SK-N-SH (cell line): ENCODE data around the gene GHRH. TPM values are rescaled to one million over a fixed set of nuclear protein-coding genes. Genes with fewer than 3 reads are reported as not detected.

ENCODE experiments used
- CTCF ChIA-PET: fragments of 300-600, 350-600 bp; formaldehyde crosslinking; extraction: SDS; loops from one replicate; lab custom pipeline; 2021; lab: Yijun Ruan, JAX
- POLR2A ChIA-PET: fragments of 350-600 bp; sonication (Branson Sonifier 250); formaldehyde crosslinking; extraction: SDS; loops from one replicate; lab custom pipeline; 2020; ENCODE audit warnings: antibody characterized with exemption, inconsistent platforms; lab: Yijun Ruan, JAX
- DNase-seq: peaks from one replicate; pipeline ENCODE4 v3.0.0; 2012
- H2AFZ ChIP-seq: fragments of 200-600 bp; sonication (generic); 2 replicates; pipeline ENCODE4 v1.8.1; 2016; ENCODE audit warnings: antibody characterized with exemption, mild to moderate bottlenecking, low read depth
- H3F3A ChIP-seq: fragments of 200-600 bp; sonication (generic); replicated peaks from 2 replicates; pipeline ENCODE3; 2016; ENCODE audit warnings: antibody characterized with exemption, mild to moderate bottlenecking; ENCODE audit not compliant: insufficient read depth
- H3K27ac ChIP-seq, 2 experiments: fragments of 200-500 bp in 1 of 2; fragments of 200-600 bp in 1 of 2; sonication (Bioruptor generic) in 1 of 2; sonication (generic), shearing (Covaris generic) in 1 of 2; 2 replicates each; pipeline versions ENCODE4 v1.5.1 to v1.6.1; 2014 to 2016; ENCODE audit warnings: low read depth in 2 of 2, inconsistent platforms in 1 of 2, low read length in 1 of 2, mild to moderate bottlenecking in 1 of 2, mixed read lengths in 1 of 2
- H3K27me3 ChIP-seq: fragments of 200-600 bp; sonication (generic), shearing (Covaris generic); 2 replicates; pipeline ENCODE4 v1.6.1; 2016; ENCODE audit warnings: mixed run types; ENCODE audit not compliant: insufficient read depth
- H3K36me3 ChIP-seq, 2 experiments: fragments of 200-500 bp in 1 of 2; fragments of 200-600 bp in 1 of 2; sonication (Bioruptor generic) in 1 of 2; sonication (generic) in 1 of 2; replicated peaks in 1 of 2; 2 replicates each; pipeline versions ENCODE3 to v1.5.1; 2014 to 2016; ENCODE audit warnings: low read length in 1 of 2, mild to moderate bottlenecking in 1 of 2; ENCODE audit not compliant: insufficient read depth in 2 of 2, control insufficient read depth in 1 of 2
- H3K4me1 ChIP-seq, 2 experiments: fragments of 200-500 bp in 1 of 2; fragments of 200-600 bp in 1 of 2; sonication (Bioruptor generic) in 1 of 2; sonication (generic), shearing (Covaris generic) in 1 of 2; 2 replicates each; pipeline versions ENCODE4 v1.5.1 to v1.6.1; 2014 to 2016; ENCODE audit warnings: low read depth in 1 of 2, low read length in 1 of 2, mixed run types in 1 of 2; ENCODE audit not compliant: insufficient read depth in 2 of 2, control insufficient read depth in 1 of 2
- H3K4me2 ChIP-seq: fragments of 200-600 bp; sonication (generic), shearing (Covaris generic); 2 replicates; pipeline ENCODE4 v1.6.1; 2017; ENCODE audit warnings: mixed run types
- H3K4me3 ChIP-seq, 2 experiments: fragments of 200-500 bp in 1 of 2; fragments of 200-600 bp in 1 of 2; sonication (Bioruptor generic) in 1 of 2; sonication (generic), shearing (Covaris generic) in 1 of 2; 2 replicates each; pipeline versions ENCODE4 v1.5.1 to v1.8.1; 2014 to 2016; ENCODE audit warnings: low read depth in 2 of 2, inconsistent platforms in 1 of 2, low read length in 1 of 2, mild to moderate bottlenecking in 1 of 2, mixed read lengths in 1 of 2, moderate library complexity in 1 of 2
- H3K79me2 ChIP-seq: fragments of 200-600 bp; sonication (generic); 2 replicates; pipeline ENCODE4 v1.8.1; 2017; ENCODE audit warnings: mild to moderate bottlenecking; ENCODE audit not compliant: insufficient read depth
- H3K9ac ChIP-seq: fragments of 200-600 bp; sonication (generic); 2 replicates; pipeline ENCODE4 v1.6.1; 2017; ENCODE audit warnings: mixed run types
- H3K9me2 ChIP-seq: fragments of 200-600 bp; sonication (generic); 2 replicates; pipeline ENCODE4 v1.6.1; 2017; ENCODE audit warnings: mixed run types
- H3K9me3 ChIP-seq: fragments of 200-600 bp; sonication (generic); 2 replicates; pipeline ENCODE4 v1.6.1; 2017; ENCODE audit warnings: mixed run types, mild to moderate bottlenecking, moderate library complexity
- H4K20me1 ChIP-seq: fragments of 200-600 bp; sonication (generic); 2 replicates; pipeline ENCODE4 v1.6.1; 2017; ENCODE audit warnings: mild to moderate bottlenecking, mixed run types; ENCODE audit not compliant: insufficient read depth
- ELF1 ChIP-seq: IDR thresholded peaks from 2 replicates; pipeline ENCODE4 v1.4.0; 2012
- FOSL2 ChIP-seq: IDR thresholded peaks from 2 replicates; pipeline ENCODE4 v1.4.0; 2012; ENCODE audit warnings: low read depth, mild to moderate bottlenecking, moderate library complexity, borderline replicate concordance
- FOXM1 ChIP-seq: IDR thresholded peaks from 2 replicates; pipeline ENCODE4 v1.4.0; 2012; ENCODE audit warnings: low read depth, mild to moderate bottlenecking
- IRF3 ChIP-seq: fragments of 150-350 bp; IDR thresholded peaks from 2 replicates; pipeline ENCODE4 v1.6.1; 2016; ENCODE audit warnings: mild to moderate bottlenecking, low read depth, low read length
- MAX ChIP-seq: IDR thresholded peaks from 2 replicates; pipeline ENCODE4 v1.4.0; 2012; ENCODE audit warnings: low read depth
- MXI1 ChIP-seq: IDR thresholded peaks from 2 replicates; pipeline ENCODE4 v1.6.1; 2012; ENCODE audit warnings: mild to moderate bottlenecking, low read depth, low read length, improper control_type of control experiment
- NFIC ChIP-seq: IDR thresholded peaks from 2 replicates; pipeline ENCODE4 v1.4.0; 2012; ENCODE audit warnings: borderline replicate concordance
- PBX3 ChIP-seq: IDR thresholded peaks from 2 replicates; pipeline ENCODE4; 2012
- RAD21 ChIP-seq: IDR thresholded peaks from 2 replicates; pipeline ENCODE4 v1.6.1; 2012; ENCODE audit warnings: mild to moderate bottlenecking, low read length
- REST ChIP-seq: IDR thresholded peaks from 2 replicates; pipeline ENCODE4 v1.6.1; 2012; ENCODE audit warnings: mild to moderate bottlenecking, low read depth, low read length, moderate library complexity
- RFX5 ChIP-seq: IDR thresholded peaks from 2 replicates; pipeline ENCODE4 v1.6.1; 2012; ENCODE audit warnings: mild to moderate bottlenecking, improper control_type of control experiment, low read length
- RXRA ChIP-seq: IDR thresholded peaks from 2 replicates; pipeline ENCODE4 v1.4.0; 2012; ENCODE audit warnings: low read depth, mild to moderate bottlenecking, borderline replicate concordance
- SIN3A ChIP-seq: IDR thresholded peaks from 2 replicates; pipeline ENCODE4 v1.6.1; 2012; ENCODE audit warnings: low read depth, mild to moderate bottlenecking, low read length, moderate library complexity, borderline replicate concordance
- TAF1 ChIP-seq: IDR thresholded peaks from 2 replicates; pipeline ENCODE4 v1.6.1; 2012; ENCODE audit warnings: low read depth, mild to moderate bottlenecking, low read length, moderate library complexity, borderline replicate concordance
- TCF12 ChIP-seq: IDR thresholded peaks from 2 replicates; pipeline ENCODE4 v1.4.0; 2012
- TEAD4 ChIP-seq: IDR thresholded peaks from 2 replicates; pipeline ENCODE4 v1.4.0; 2012; ENCODE audit warnings: mild to moderate bottlenecking, borderline replicate concordance; ENCODE audit not compliant: insufficient read depth
- USF2 ChIP-seq: fragments of 150-350 bp; IDR thresholded peaks from 2 replicates; pipeline ENCODE4 v1.6.1; 2017; ENCODE audit warnings: antibody characterized with exemption, low read length, low read depth, borderline replicate concordance
- WGBS: methylation state at CpG from one replicate; pipeline ENCODE4 v1.1.6; 2017; ENCODE audit warnings: low lambda C conversion rate; 5-methylcytosine and 5-hydroxymethylcytosine counted together
- polyA plus RNA-seq, 3 experiments: library from polyadenylated mRNA; depleted of rRNA; stranded (reverse); fragments of >200 nt; gene quantifications; 2 replicates each; pipeline ENCODE4 v1.2.3, GENCODE V29; 2012

GHRH gene
- polyA plus RNA-seq, 1 of the 3 experiments (the other 2 are of a cell fraction), result not detected

GRCh38 chr20:37242503-37242902, 19.1 kb downstream of the GHRH start (continued):
- no peak for TF ChIP-seq REST
- TF ChIP-seq RFX5, result no peak
- no peak for TF ChIP-seq NFIC
- TF ChIP-seq USF2, result no peak
- no peak for TF ChIP-seq IRF3
- TF ChIP-seq RXRA, result no peak
- no peak for TF ChIP-seq FOSL2
- TF ChIP-seq ELF1, result no peak
- TF ChIP-seq, all 33 proteins: peak for 0

- no peaks in the 10 kb centered on the region for H4K20me1 ChIP-seq
- no peak overlapping the region for H2AFZ ChIP-seq
- DNase-seq, result no peak
- ChIA-PET POLR2A (no interaction called here), CTCF (interaction anchor here (1.0 to 1.9 kb wide), 2 partner anchors 17 to 45 kb away, joined by 3 to 9 read pairs; no protein-coding TSS in a partner anchor)
- H3K27ac ChIP-seq, result peak overlapping the region in 1 of 2 experiments; percentile 99; a peak in 2 of 4 replicates
- H3K9me2 ChIP-seq, result no peaks in the 10 kb centered on the region
- H3K4me1 ChIP-seq, result peaks cover 0 to 62% of the 10 kb centered on the region in 2 experiments; a peak in 2 of 4 replicates
- no peak overlapping the region for H3K9ac ChIP-seq
- no peaks in the 10 kb centered on the region for H3F3A ChIP-seq
- 97% methylated on average over 3 of the region's 3 CpGs for WGBS
- no peaks in the 10 kb centered on the region for H3K27me3 ChIP-seq
- H3K9me3 ChIP-seq, result no peaks in the 10 kb centered on the region
- H3K4me3 ChIP-seq, result no peak overlapping the region
- no peak overlapping the region for H3K4me2 ChIP-seq
- peaks cover 62 to 70% of the 10 kb centered on the region in 2 experiments for H3K36me3 ChIP-seq
- no peaks in the 10 kb centered on the region for H3K79me2 ChIP-seq
- TF ChIP-seq FOXM1, result no peak
- TF ChIP-seq REST, result no peak
- no peak for TF ChIP-seq IRF3
- TF ChIP-seq RAD21, result no peak
- TF ChIP-seq TAF1, result no peak
- TF ChIP-seq TCF12, result no peak
- TF ChIP-seq MXI1, result no peak
- TF ChIP-seq TEAD4, result no peak
- TF ChIP-seq PBX3, result no peak
- TF ChIP-seq FOSL2, result no peak
- TF ChIP-seq SIN3A, result no peak
- no peak for TF ChIP-seq RFX5
- TF ChIP-seq NFIC, result no peak
- TF ChIP-seq MAX, result no peak
These were observed 21.1 kb downstream of the GHRH start for GRCh38 chr20:37240337-37241067.
